ENCODE results near the gene ENTPD2. TPM values are rescaled to one million over a fixed set of nuclear protein-coding genes. Genes with fewer than 3 reads are reported as not detected.

The ENTPD2 gene
- total and polyA plus RNA-seq, 9 of the 15 experiments (the other 6 are each of a cell fraction or from before 2014, with no cell fraction given), result 0.04 to 0.60 (median 0.14) TPM; not detected in 4

DNA sequence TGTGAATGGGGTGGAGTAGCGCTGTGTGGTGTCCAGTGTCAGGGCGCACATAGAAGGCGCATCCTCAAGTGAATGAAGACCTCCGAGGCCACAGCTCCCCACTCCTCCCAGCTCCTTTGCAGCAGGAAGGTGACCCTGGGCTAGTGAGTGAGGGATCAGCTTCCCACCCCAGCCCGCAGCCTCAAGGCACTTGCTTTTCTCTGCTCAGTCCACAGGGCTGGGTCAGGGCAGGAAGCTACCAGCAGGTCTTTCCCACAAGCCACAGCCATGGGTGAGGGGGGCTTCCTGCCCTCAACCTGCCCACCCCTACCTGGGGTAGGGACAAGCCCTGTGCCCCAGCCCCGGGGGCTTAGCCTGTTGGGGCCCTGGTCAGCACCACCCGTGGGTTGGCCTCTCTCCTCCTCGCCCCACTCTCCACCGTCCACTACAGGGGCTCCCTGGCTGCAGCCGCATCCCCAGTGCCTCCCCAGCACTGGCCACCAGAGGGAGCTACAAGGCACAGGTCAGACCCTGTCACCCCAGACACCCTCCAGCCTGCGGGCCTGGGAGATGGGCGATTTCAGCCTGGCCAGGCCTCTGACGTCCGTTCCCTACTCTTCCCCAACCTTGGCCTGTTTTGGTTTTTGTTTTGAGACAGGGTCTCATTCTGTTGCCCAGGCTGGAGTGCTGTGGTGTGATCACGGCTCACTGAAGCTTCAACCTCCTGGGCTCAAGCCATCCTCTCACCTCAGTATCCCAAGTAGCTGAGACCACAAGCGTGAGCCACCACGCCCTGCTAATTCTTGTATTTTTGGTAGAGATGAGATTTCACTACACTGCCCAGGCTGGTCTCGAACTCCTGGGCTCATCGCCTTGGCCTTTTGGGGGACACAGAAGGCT, 24.6 kb downstream of the ENTPD2 start (continued):
- TF ChIP-seq GABPA (tag; conservative IDR thresholded peaks at IDR 0.05; ENCODE audit: low read depth), result no peak
- TF ChIP-seq BHLHE40 (IDR thresholded peaks at IDR 0.05; ENCODE audit: low read length), result no peak
- TF ChIP-seq, protein P1, sequence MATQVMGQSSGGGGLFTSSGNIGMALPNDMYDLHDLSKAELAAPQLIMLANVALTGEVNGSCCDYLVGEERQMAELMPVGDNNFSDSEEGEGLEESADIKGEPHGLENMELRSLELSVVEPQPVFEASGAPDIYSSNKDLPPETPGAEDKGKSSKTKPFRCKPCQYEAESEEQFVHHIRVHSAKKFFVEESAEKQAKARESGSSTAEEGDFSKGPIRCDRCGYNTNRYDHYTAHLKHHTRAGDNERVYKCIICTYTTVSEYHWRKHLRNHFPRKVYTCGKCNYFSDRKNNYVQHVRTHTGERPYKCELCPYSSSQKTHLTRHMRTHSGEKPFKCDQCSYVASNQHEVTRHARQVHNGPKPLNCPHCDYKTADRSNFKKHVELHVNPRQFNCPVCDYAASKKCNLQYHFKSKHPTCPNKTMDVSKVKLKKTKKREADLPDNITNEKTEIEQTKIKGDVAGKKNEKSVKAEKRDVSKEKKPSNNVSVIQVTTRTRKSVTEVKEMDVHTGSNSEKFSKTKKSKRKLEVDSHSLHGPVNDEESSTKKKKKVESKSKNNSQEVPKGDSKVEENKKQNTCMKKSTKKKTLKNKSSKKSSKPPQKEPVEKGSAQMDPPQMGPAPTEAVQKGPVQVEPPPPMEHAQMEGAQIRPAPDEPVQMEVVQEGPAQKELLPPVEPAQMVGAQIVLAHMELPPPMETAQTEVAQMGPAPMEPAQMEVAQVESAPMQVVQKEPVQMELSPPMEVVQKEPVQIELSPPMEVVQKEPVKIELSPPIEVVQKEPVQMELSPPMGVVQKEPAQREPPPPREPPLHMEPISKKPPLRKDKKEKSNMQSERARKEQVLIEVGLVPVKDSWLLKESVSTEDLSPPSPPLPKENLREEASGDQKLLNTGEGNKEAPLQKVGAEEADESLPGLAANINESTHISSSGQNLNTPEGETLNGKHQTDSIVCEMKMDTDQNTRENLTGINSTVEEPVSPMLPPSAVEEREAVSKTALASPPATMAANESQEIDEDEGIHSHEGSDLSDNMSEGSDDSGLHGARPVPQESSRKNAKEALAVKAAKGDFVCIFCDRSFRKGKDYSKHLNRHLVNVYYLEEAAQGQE (IDR thresholded peaks at IDR 0.05; ENCODE audit: borderline replicate concordance), result peak; percentile 38; the same call in 1 of the 2 replicates
- TF ChIP-seq, protein P1 (CRISPR knock-in tag; IDR thresholded peaks at IDR 0.05; ENCODE audit: low read depth), result no peak
- TF ChIP-seq, protein P2, sequence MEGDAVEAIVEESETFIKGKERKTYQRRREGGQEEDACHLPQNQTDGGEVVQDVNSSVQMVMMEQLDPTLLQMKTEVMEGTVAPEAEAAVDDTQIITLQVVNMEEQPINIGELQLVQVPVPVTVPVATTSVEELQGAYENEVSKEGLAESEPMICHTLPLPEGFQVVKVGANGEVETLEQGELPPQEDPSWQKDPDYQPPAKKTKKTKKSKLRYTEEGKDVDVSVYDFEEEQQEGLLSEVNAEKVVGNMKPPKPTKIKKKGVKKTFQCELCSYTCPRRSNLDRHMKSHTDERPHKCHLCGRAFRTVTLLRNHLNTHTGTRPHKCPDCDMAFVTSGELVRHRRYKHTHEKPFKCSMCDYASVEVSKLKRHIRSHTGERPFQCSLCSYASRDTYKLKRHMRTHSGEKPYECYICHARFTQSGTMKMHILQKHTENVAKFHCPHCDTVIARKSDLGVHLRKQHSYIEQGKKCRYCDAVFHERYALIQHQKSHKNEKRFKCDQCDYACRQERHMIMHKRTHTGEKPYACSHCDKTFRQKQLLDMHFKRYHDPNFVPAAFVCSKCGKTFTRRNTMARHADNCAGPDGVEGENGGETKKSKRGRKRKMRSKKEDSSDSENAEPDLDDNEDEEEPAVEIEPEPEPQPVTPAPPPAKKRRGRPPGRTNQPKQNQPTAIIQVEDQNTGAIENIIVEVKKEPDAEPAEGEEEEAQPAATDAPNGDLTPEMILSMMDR (IDR thresholded peaks at IDR 0.05 in 2 of 3, conservative IDR thresholded peaks at IDR 0.05 in 1 of 3; ENCODE audit: insufficient read depth in 2 of 3, low read depth in 1 of 3, low read length in 3 of 3), result peak; percentile 89 to 92 (median 90)
- TF ChIP-seq ZNF232 (CRISPR knock-in tag; IDR thresholded peaks at IDR 0.05), result no peak
- TF ChIP-seq ZC3H8 (IDR thresholded peaks at IDR 0.05), result no peak
- no peak for TF ChIP-seq PHF20 (IDR thresholded peaks at IDR 0.05; ENCODE audit: partially characterized antibody)
- TF ChIP-seq, protein P3, sequence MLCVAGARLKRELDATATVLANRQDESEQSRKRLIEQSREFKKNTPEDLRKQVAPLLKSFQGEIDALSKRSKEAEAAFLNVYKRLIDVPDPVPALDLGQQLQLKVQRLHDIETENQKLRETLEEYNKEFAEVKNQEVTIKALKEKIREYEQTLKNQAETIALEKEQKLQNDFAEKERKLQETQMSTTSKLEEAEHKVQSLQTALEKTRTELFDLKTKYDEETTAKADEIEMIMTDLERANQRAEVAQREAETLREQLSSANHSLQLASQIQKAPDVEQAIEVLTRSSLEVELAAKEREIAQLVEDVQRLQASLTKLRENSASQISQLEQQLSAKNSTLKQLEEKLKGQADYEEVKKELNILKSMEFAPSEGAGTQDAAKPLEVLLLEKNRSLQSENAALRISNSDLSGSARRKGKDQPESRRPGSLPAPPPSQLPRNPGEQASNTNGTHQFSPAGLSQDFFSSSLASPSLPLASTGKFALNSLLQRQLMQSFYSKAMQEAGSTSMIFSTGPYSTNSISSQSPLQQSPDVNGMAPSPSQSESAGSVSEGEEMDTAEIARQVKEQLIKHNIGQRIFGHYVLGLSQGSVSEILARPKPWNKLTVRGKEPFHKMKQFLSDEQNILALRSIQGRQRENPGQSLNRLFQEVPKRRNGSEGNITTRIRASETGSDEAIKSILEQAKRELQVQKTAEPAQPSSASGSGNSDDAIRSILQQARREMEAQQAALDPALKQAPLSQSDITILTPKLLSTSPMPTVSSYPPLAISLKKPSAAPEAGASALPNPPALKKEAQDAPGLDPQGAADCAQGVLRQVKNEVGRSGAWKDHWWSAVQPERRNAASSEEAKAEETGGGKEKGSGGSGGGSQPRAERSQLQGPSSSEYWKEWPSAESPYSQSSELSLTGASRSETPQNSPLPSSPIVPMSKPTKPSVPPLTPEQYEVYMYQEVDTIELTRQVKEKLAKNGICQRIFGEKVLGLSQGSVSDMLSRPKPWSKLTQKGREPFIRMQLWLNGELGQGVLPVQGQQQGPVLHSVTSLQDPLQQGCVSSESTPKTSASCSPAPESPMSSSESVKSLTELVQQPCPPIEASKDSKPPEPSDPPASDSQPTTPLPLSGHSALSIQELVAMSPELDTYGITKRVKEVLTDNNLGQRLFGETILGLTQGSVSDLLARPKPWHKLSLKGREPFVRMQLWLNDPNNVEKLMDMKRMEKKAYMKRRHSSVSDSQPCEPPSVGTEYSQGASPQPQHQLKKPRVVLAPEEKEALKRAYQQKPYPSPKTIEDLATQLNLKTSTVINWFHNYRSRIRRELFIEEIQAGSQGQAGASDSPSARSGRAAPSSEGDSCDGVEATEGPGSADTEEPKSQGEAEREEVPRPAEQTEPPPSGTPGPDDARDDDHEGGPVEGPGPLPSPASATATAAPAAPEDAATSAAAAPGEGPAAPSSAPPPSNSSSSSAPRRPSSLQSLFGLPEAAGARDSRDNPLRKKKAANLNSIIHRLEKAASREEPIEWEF (CRISPR knock-in tag; IDR thresholded peaks at IDR 0.05), result no peak
- TF ChIP-seq CTBP1 (IDR thresholded peaks at IDR 0.05; ENCODE audit: borderline replicate concordance), result peak; percentile 51; the same call in 1 of the 2 replicates
- no peak for TF ChIP-seq MYBL2 (IDR thresholded peaks at IDR 0.05; ENCODE audit: low read depth)
- TF ChIP-seq MYBL2 (CRISPR knock-in tag; IDR thresholded peaks at IDR 0.05; ENCODE audit: borderline replicate concordance), result no peak

Measured in K562 (cell line).